DOHH2 (cell line): Measurements from ENCODE around the gene CACNA2D1.

Experiments
- H3F3A ChIP-seq: fragments of 200-600 bp; sonication (generic), shearing (Covaris generic); 2 replicates; pipeline ENCODE4 v1.6.0; 2016; ENCODE audit warnings: antibody characterized with exemption, mild to moderate bottlenecking; ENCODE audit not compliant: control insufficient read depth, insufficient read depth
- H3K27ac ChIP-seq: fragments of 200-600 bp; sonication (generic); 2 replicates; pipeline ENCODE4 v1.5.1; 2014; ENCODE audit warnings: low read depth, mild to moderate bottlenecking, low read length, moderate library complexity
- H3K27me3 ChIP-seq: fragments of 200-600 bp; sonication (generic); 2 replicates; pipeline ENCODE4 v1.6.1; 2014; ENCODE audit warnings: mild to moderate bottlenecking, low read length, mixed read lengths; ENCODE audit not compliant: control insufficient read depth
- H3K36me3 ChIP-seq: fragments of 200-600 bp; sonication (generic); 2 replicates; pipeline ENCODE4 v1.6.1; 2014; ENCODE audit warnings: mild to moderate bottlenecking, low read length, moderate library complexity, mixed read lengths; ENCODE audit not compliant: control insufficient read depth
- H3K4me1 ChIP-seq: fragments of 200-600 bp; sonication (generic); 2 replicates; pipeline ENCODE4 v1.6.1; 2014; ENCODE audit warnings: mild to moderate bottlenecking, low read length, mixed read lengths; ENCODE audit not compliant: control insufficient read depth
- H3K4me2 ChIP-seq: fragments of 200-600 bp; sonication (generic); 2 replicates; pipeline ENCODE4 v1.6.0; 2014; ENCODE audit warnings: mild to moderate bottlenecking, low read length, moderate library complexity
- H3K4me3 ChIP-seq: fragments of 200-600 bp; sonication (generic); 2 replicates; pipeline ENCODE4 v1.5.1; 2014; ENCODE audit warnings: mild to moderate bottlenecking, low read length, mixed read lengths
- H3K79me2 ChIP-seq: fragments of 200-600 bp; sonication (generic); 2 replicates; pipeline ENCODE4 v1.6.1; 2014; ENCODE audit warnings: mild to moderate bottlenecking, low read length, mixed read lengths; ENCODE audit not compliant: control insufficient read depth
- H3K9me2 ChIP-seq: fragments of 200-600 bp; sonication (generic); replicated peaks from 2 replicates; pipeline ENCODE4 v1.6.1; 2014; ENCODE audit warnings: mild to moderate bottlenecking, low read length, mixed read lengths; ENCODE audit not compliant: control insufficient read depth
- H3K9me3 ChIP-seq: fragments of 200-600 bp; sonication (generic); 2 replicates; pipeline ENCODE4 v1.6.1; 2014; ENCODE audit warnings: antibody characterized with exemption, low read length, mixed read lengths; ENCODE audit not compliant: control insufficient read depth, insufficient read depth
- H4K20me1 ChIP-seq: fragments of 200-600 bp; sonication (generic); 2 replicates; pipeline ENCODE4 v1.6.0; 2014; ENCODE audit warnings: low read depth, mild to moderate bottlenecking, antibody characterized with exemption, low read length, moderate library complexity; ENCODE audit not compliant: control insufficient read depth, insufficient read depth
- EZH2phosphoT487 ChIP-seq: fragments of 200-600 bp; sonication (generic); IDR thresholded peaks from 2 replicates; pipeline ENCODE4 v1.6.1; 2017; ENCODE audit warnings: borderline replicate concordance, mild to moderate bottlenecking, antibody characterized with exemption, low read length, moderate library complexity, mixed read lengths
- TF ChIP-seq, protein P1 (sequence below): fragments of 200-600 bp; sonication (generic); IDR thresholded peaks from one replicate; pipeline ENCODE4 v1.5.1; 2014; ENCODE audit warnings: antibody characterized with exemption, mild to moderate bottlenecking, low read depth, low read length; ENCODE audit not compliant: poor library complexity, severe bottlenecking

The CACNA2D1 gene

DNA sequence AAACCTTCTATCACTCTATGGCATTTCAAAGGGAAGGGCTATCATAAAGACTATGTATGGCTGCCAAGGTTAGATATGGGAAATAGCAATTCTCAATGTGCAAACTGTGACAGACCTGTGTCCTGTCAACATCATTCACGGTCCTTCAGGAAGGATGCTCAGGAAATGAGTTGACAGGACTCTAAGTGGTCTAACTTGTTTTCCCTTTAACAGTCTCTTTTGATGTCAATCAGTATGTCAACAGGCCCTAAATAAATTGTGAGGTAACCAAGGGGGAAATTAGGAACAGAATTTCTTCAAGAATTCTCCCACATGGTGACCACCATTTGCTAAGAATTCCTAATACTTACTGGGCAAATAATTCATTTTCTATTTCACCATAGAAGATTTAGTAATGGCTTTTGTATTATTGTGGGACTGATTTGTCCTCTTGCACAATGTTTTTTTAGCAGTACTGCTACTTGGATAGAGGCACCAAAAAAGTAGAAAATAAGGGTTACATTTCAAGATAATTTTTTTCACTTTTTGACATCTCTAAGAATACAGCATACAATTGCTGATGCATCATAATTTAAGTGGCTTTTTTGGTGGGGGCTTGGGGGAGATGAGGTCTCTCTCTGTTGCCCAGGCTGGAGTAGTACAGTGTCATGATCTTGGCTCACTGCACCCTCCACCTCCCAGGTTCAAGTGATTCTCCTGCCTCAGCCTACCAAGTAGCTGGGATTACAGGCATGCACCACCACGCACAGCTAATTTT, 275.8 kb downstream of the CACNA2D1 start:
- H3K36me3 ChIP-seq: no peaks in the 10 kb centered on the region
- H3K9me3 ChIP-seq: no peaks in the 10 kb centered on the region
- TF ChIP-seq, protein P1, sequence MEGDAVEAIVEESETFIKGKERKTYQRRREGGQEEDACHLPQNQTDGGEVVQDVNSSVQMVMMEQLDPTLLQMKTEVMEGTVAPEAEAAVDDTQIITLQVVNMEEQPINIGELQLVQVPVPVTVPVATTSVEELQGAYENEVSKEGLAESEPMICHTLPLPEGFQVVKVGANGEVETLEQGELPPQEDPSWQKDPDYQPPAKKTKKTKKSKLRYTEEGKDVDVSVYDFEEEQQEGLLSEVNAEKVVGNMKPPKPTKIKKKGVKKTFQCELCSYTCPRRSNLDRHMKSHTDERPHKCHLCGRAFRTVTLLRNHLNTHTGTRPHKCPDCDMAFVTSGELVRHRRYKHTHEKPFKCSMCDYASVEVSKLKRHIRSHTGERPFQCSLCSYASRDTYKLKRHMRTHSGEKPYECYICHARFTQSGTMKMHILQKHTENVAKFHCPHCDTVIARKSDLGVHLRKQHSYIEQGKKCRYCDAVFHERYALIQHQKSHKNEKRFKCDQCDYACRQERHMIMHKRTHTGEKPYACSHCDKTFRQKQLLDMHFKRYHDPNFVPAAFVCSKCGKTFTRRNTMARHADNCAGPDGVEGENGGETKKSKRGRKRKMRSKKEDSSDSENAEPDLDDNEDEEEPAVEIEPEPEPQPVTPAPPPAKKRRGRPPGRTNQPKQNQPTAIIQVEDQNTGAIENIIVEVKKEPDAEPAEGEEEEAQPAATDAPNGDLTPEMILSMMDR: no peak
- no peaks in the 10 kb centered on the region for H3K9me2 ChIP-seq
- H3K4me3 ChIP-seq: no peak overlapping the region
- H3K27me3 ChIP-seq: no peaks in the 10 kb centered on the region
- no peaks in the 10 kb centered on the region for H4K20me1 ChIP-seq
- H3K4me2 ChIP-seq: no peak overlapping the region
- H3K4me1 ChIP-seq: no peaks in the 10 kb centered on the region
- H3F3A ChIP-seq: no peaks in the 10 kb centered on the region
- H3K79me2 ChIP-seq: no peaks in the 10 kb centered on the region
- H3K27ac ChIP-seq: no peak overlapping the region

DNA sequence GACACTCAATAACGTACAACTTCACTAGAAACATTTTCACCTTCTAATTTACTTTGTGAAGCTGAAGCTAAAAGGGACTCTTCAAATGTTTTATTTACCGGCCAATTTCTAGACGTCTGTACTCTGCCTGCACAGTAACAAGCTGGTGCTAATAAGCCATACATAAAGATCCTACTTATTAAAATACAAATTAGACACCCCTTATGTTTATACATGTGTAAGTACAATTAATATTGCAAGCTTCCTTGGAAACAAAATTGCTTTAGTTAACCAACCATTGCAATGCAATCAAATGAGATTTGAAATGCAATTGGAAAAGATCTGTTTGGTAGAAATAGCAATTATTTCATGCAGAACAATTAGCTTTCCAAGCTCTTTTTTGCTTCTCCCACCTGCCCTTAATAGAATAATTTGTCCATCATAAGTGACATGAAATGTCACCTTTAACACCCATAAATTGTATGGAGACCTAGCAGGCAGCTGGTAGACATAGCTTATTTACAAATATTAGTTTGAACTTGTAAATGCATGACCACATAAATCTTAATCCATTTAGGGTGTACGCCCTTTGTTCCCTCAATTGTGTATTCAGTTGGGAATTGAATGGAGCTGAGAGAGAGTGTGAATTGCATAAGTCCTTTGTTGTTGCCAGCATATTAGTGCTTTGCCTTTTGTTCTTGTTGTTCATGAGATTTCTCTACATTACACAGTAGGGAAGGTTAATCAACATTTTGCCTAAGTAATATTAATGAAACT, 277.1 kb downstream of the CACNA2D1 start:
- Histone ChIP-seq H4K20me1 (no peaks in the 10 kb centered on the region), H3F3A (no peaks in the 10 kb centered on the region), H3K4me2 (no peak overlapping the region), H3K36me3 (no peaks in the 10 kb centered on the region), H3K27ac (no peak overlapping the region), H3K4me1 (no peaks in the 10 kb centered on the region), H3K79me2 (no peaks in the 10 kb centered on the region), H3K9me2 (no peaks in the 10 kb centered on the region), H3K27me3 (no peaks in the 10 kb centered on the region), H3K4me3 (no peak overlapping the region), H3K9me3 (no peaks in the 10 kb centered on the region)
- TF ChIP-seq, protein P1: no peak
- TF ChIP-seq EZH2phosphoT487: no peak

DNA sequence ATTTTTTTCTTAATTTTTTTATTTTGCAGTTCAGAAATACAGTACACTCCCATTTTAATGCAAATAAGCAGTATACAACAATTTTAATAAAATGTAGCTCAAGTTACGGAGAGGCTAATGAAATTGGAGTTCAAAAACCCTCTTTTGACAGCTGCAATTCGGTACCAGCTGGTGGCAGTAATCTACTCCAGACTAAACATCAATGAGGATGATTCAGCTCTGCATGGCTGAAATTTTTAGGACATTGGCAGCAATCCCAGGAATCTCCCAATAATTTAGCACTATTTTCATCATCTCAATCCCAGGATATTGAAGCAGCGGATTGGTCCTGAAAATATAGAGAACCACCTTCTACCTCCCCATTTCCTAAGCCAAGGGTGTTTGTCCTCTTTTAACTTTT, 278.8 kb downstream of the CACNA2D1 start:
- TF ChIP-seq, protein P1: no peak
- TF ChIP-seq EZH2phosphoT487: no peak
- H3K9me3 ChIP-seq: no peaks in the 10 kb centered on the region
- H3K27me3 ChIP-seq: no peaks in the 10 kb centered on the region
- no peaks in the 10 kb centered on the region for H3K36me3 ChIP-seq
- no peak overlapping the region for H3K4me2 ChIP-seq
- no peaks in the 10 kb centered on the region for H3K4me1 ChIP-seq
- H4K20me1 ChIP-seq: no peaks in the 10 kb centered on the region
- H3K27ac ChIP-seq: no peak overlapping the region
- H3F3A ChIP-seq: no peaks in the 10 kb centered on the region
- no peaks in the 10 kb centered on the region for H3K9me2 ChIP-seq
- H3K79me2 ChIP-seq: no peaks in the 10 kb centered on the region
- H3K4me3 ChIP-seq: no peak overlapping the region
